ENCODE data around the gene CXCL3.

Gene CXCL3

GRCh38 chr4:74015126-74015780 lies 23.2 kb downstream of the CXCL3 start:
- no peak overlapping the region for H3K9ac ChIP-seq
- no peak overlapping the region for H3K4me2 ChIP-seq
- TF ChIP-seq, protein P1, sequence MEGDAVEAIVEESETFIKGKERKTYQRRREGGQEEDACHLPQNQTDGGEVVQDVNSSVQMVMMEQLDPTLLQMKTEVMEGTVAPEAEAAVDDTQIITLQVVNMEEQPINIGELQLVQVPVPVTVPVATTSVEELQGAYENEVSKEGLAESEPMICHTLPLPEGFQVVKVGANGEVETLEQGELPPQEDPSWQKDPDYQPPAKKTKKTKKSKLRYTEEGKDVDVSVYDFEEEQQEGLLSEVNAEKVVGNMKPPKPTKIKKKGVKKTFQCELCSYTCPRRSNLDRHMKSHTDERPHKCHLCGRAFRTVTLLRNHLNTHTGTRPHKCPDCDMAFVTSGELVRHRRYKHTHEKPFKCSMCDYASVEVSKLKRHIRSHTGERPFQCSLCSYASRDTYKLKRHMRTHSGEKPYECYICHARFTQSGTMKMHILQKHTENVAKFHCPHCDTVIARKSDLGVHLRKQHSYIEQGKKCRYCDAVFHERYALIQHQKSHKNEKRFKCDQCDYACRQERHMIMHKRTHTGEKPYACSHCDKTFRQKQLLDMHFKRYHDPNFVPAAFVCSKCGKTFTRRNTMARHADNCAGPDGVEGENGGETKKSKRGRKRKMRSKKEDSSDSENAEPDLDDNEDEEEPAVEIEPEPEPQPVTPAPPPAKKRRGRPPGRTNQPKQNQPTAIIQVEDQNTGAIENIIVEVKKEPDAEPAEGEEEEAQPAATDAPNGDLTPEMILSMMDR (conservative IDR thresholded peaks at IDR 0.05; ENCODE audit: low read depth, low read length), result no peak
- no peaks in the 10 kb centered on the region for H3K4me1 ChIP-seq (ENCODE audit: low read depth, poor library complexity, severe bottlenecking)
- H3K79me2 ChIP-seq (ENCODE audit: insufficient read depth, low read depth), result no peaks in the 10 kb centered on the region
- no peaks in the 10 kb centered on the region for H3K36me3 ChIP-seq (ENCODE audit: insufficient read depth)
- no peak overlapping the region for H3K4me3 ChIP-seq (IDR thresholded peaks at IDR 0.05; ENCODE audit: insufficient read depth, low read depth, low read length)
- no peaks in the 10 kb centered on the region for H3K27me3 ChIP-seq (ENCODE audit: insufficient read depth, low read depth)
- no peak overlapping the region for H2AFZ ChIP-seq (ENCODE audit: low read depth)
- H3K27ac ChIP-seq, result no peak overlapping the region
- no peaks in the 10 kb centered on the region for H4K20me1 ChIP-seq (ENCODE audit: insufficient read depth)

- TF ChIP-seq, protein P1 (conservative IDR thresholded peaks at IDR 0.05; ENCODE audit: low read depth, low read length), result no peak
- Histone ChIP-seq H4K20me1 (ENCODE audit: insufficient read depth) (no peaks in the 10 kb centered on the region), H3K27ac (no peak overlapping the region), H3K36me3 (ENCODE audit: insufficient read depth) (no peaks in the 10 kb centered on the region), H3K79me2 (ENCODE audit: insufficient read depth, low read depth) (no peaks in the 10 kb centered on the region), H3K4me2 (no peak overlapping the region), H3K4me3 (IDR thresholded peaks at IDR 0.05; ENCODE audit: insufficient read depth, low read depth, low read length) (no peak overlapping the region), H3K9ac (no peak overlapping the region), H3K4me1 (ENCODE audit: low read depth, poor library complexity, severe bottlenecking) (no peaks in the 10 kb centered on the region), H3K27me3 (ENCODE audit: insufficient read depth, low read depth) (no peaks in the 10 kb centered on the region), H2AFZ (ENCODE audit: low read depth) (no peak overlapping the region)
Measured at GRCh38 chr4:74014332-74014731, 24.2 kb downstream of the CXCL3 start.

DNA sequence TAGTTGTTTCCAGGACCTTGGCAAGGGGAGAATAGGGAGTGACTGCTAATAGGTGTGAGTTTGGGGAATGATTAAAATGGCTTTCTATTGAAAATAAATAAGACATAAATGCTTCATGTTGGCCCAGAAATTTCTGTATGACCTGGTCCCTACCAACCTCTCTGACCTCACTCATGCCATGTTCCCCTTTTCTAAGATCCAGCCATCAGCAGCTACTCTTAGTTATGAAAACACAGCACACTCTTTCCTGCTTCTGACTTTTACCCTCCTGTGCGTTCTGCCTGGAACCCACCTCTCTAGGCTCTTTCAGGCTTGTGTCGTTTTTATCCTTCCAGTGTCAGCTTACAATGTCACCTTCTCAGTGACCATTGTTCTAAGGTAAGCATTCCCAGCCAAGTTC lies 25.2 kb downstream of the CXCL3 start:
- no peak overlapping the region for H3K27ac ChIP-seq
- no peak overlapping the region for H3K4me2 ChIP-seq
- TF ChIP-seq, protein P1 (conservative IDR thresholded peaks at IDR 0.05; ENCODE audit: low read depth, low read length), result no peak
- no peaks in the 10 kb centered on the region for H4K20me1 ChIP-seq (ENCODE audit: insufficient read depth)
- no peaks in the 10 kb centered on the region for H3K27me3 ChIP-seq (ENCODE audit: insufficient read depth, low read depth)
- no peaks in the 10 kb centered on the region for H3K79me2 ChIP-seq (ENCODE audit: insufficient read depth, low read depth)
- H2AFZ ChIP-seq (ENCODE audit: low read depth), result no peak overlapping the region
- H3K36me3 ChIP-seq (ENCODE audit: insufficient read depth), result no peaks in the 10 kb centered on the region
- H3K4me1 ChIP-seq (ENCODE audit: low read depth, poor library complexity, severe bottlenecking), result no peaks in the 10 kb centered on the region
- no peak overlapping the region for H3K9ac ChIP-seq
- H3K4me3 ChIP-seq (IDR thresholded peaks at IDR 0.05; ENCODE audit: insufficient read depth, low read depth, low read length), result no peak overlapping the region

DNA sequence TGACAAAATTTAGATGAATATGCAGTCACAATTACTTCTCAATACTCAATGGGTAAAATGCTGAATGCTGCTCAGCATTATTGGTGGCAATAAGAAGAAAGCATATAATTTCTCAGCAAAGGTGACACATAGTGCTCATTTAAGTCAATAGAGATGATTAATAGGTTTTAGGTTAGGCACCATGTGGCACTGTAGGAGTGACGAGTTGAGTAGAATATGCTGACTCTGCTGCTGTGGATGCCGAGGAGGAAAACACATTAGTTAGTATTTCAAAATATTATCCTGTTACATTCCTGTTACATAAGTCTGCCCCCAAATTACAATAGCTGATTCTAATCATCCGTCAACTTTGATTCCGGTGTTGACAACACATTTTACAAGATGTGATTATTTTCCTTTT lies 26.4 kb downstream of the CXCL3 start:
- Histone ChIP-seq H3K79me2 (ENCODE audit: insufficient read depth, low read depth) (no peaks in the 10 kb centered on the region), H3K27me3 (ENCODE audit: insufficient read depth, low read depth) (no peaks in the 10 kb centered on the region), H2AFZ (ENCODE audit: low read depth) (no peak overlapping the region), H3K27ac (no peak overlapping the region), H3K4me3 (IDR thresholded peaks at IDR 0.05; ENCODE audit: insufficient read depth, low read depth, low read length) (no peak overlapping the region), H4K20me1 (ENCODE audit: insufficient read depth) (no peaks in the 10 kb centered on the region), H3K36me3 (ENCODE audit: insufficient read depth) (no peaks in the 10 kb centered on the region), H3K4me1 (ENCODE audit: low read depth, poor library complexity, severe bottlenecking) (no peaks in the 10 kb centered on the region), H3K9ac (no peak overlapping the region), H3K4me2 (no peak overlapping the region)
- TF ChIP-seq, protein P1 (conservative IDR thresholded peaks at IDR 0.05; ENCODE audit: low read depth, low read length), result no peak

Measured in KMS-11 (cell line).